NCI-H526 treated with DMSO at 0.1 percent for 48 hours (cell line): Measurements from ENCODE around the gene PEAK3.

Experiments
- DNase-seq: peaks from one replicate; lab custom pipeline; 2025; lab: John Stamatoyannopoulos, UW

Gene PEAK3

GRCh38 chr19:2236314-2237050, 45.5 kb downstream of the PEAK3 start, which contains the start of the genes PLEKHJ1 and SF3A2:
Gene PLEKHJ1 (minus strand): TSS chr19:2236329. CDS start chr19:2236248, 81 bp downstream.
Gene SF3A2 (plus strand): TSS chr19:2236824. CDS start chr19:2243419, 6,595 bp downstream.
- DNase-seq: peak; percentile 90

GRCh38 chr19:2236064-2236313, 46.0 kb downstream of the PEAK3 start:
- no peak for DNase-seq

- no peak for DNase-seq
These were observed 46.5 kb downstream of the PEAK3 start for GRCh38 chr19:2235381-2236063.

- DNase-seq: no peak
These were observed 47.0 kb downstream of the PEAK3 start for GRCh38 chr19:2234996-2235380.

GRCh38 chr19:2233601-2234280, 48.2 kb downstream of the PEAK3 start:
- DNase-seq: no peak

GRCh38 chr19:2232286-2233151, 49.5 kb downstream of the PEAK3 start:
- no peak for DNase-seq

- DNase-seq: no peak
These were observed 50.3 kb downstream of the PEAK3 start for GRCh38 chr19:2231621-2232221.

- no peak for DNase-seq
These were observed 51.0 kb downstream of the PEAK3 start for GRCh38 chr19:2230807-2231533.

GRCh38 chr19:2230033-2230531, 51.9 kb downstream of the PEAK3 start:
- no peak for DNase-seq

- no peak for DNase-seq
These were observed 52.6 kb downstream of the PEAK3 start for GRCh38 chr19:2229103-2230032.

GRCh38 chr19:2228157-2229030, 53.6 kb downstream of the PEAK3 start:
- no peak for DNase-seq

- DNase-seq: no peak
These were observed 54.4 kb downstream of the PEAK3 start for GRCh38 chr19:2227415-2228156.

GRCh38 chr19:2226840-2227360, 55.1 kb downstream of the PEAK3 start:
- DNase-seq: no peak

GRCh38 chr19:2226051-2226839, 55.7 kb downstream of the PEAK3 start:
- no peak for DNase-seq

GRCh38 chr19:2225415-2226050, 56.4 kb downstream of the PEAK3 start:
- DNase-seq: no peak

- no peak for DNase-seq
These were observed 57.1 kb downstream of the PEAK3 start for GRCh38 chr19:2224754-2225349.
